ENCODE data around the gene CADPS.
A peak's percentile ranks its signal among the peaks of the same experiment; 100 is the strongest.

Gene CADPS

GRCh38 chr3:62678841-62679240 is 196.4 kb downstream of the CADPS start:
- DNase-seq, result no peak

- no peak for DNase-seq
Observed at GRCh38 chr3:62677926-62678325, 197.3 kb downstream of the CADPS start.

GRCh38 chr3:62676689-62677271 is 198.4 kb downstream of the CADPS start:
- no peak for DNase-seq

GRCh38 chr3:62675492-62675891 is 199.7 kb downstream of the CADPS start:
- DNase-seq, result no peak

- no peak for DNase-seq
Observed at GRCh38 chr3:62672988-62673313, 202.3 kb downstream of the CADPS start.

- DNase-seq, result no peak
Observed at GRCh38 chr3:62672270-62672987, 202.8 kb downstream of the CADPS start.

- DNase-seq, result no peak
Observed at GRCh38 chr3:62670351-62670750, 204.9 kb downstream of the CADPS start.

- no peak for DNase-seq
Observed at GRCh38 chr3:62669161-62669560, 206.1 kb downstream of the CADPS start.

- DNase-seq, result no peak
Observed at GRCh38 chr3:62667714-62668113, 207.5 kb downstream of the CADPS start.

GRCh38 chr3:62665627-62666437 is 209.4 kb downstream of the CADPS start:
- DNase-seq, result peak; percentile 30 to 69

- DNase-seq, result no peak
Observed at GRCh38 chr3:62662677-62663076, 212.5 kb downstream of the CADPS start.

- DNase-seq, result no peak
Observed at GRCh38 chr3:62659660-62660059, 215.6 kb downstream of the CADPS start.

- no peak for DNase-seq
Observed at GRCh38 chr3:62655691-62656063, 219.5 kb downstream of the CADPS start.

- no peak for DNase-seq
Observed at GRCh38 chr3:62655056-62655690, 220.0 kb downstream of the CADPS start.

GRCh38 chr3:62653796-62654195 is 221.4 kb downstream of the CADPS start:
- no peak for DNase-seq

GRCh38 chr3:62647711-62648110 is 227.5 kb downstream of the CADPS start:
- no peak for DNase-seq

- no peak for DNase-seq
Observed at GRCh38 chr3:62644493-62644892, 230.7 kb downstream of the CADPS start.

- DNase-seq, result no peak
Observed at GRCh38 chr3:62638316-62638715, 236.9 kb downstream of the CADPS start.

GRCh38 chr3:62636235-62636826 is 238.9 kb downstream of the CADPS start:
- DNase-seq, result no peak

- no peak for DNase-seq
Observed at GRCh38 chr3:62632510-62633294, 242.5 kb downstream of the CADPS start.

GRCh38 chr3:62631488-62631887 is 243.7 kb downstream of the CADPS start:
- no peak for DNase-seq

GRCh38 chr3:62630664-62631063 is 244.6 kb downstream of the CADPS start:
- no peak for DNase-seq

All from SHP77 (cell line).